CMK (cell line): ENCODE results near the gene NFIX.

Experiments
- DNase-seq: peaks from one replicate; pipeline ENCODE4 v3.0.0-alpha.2; 2010; ENCODE audit warnings: low read depth

Gene NFIX

GRCh38 chr19:13128583-13128982 is 133.3 kb downstream of the NFIX start:
- no peak for DNase-seq

GRCh38 chr19:13129384-13129783 is 134.1 kb downstream of the NFIX start:
- DNase-seq = no peak

GRCh38 chr19:13130886-13131490 is 135.7 kb downstream of the NFIX start:
- no peak for DNase-seq

GRCh38 chr19:13132471-13133180 is 137.4 kb downstream of the NFIX start:
- no peak for DNase-seq

GRCh38 chr19:13133241-13133870 is 138.1 kb downstream of the NFIX start:
- DNase-seq = no peak

- no peak for DNase-seq
These were observed 139.4 kb downstream of the NFIX start for GRCh38 chr19:13134626-13135025.

DNA sequence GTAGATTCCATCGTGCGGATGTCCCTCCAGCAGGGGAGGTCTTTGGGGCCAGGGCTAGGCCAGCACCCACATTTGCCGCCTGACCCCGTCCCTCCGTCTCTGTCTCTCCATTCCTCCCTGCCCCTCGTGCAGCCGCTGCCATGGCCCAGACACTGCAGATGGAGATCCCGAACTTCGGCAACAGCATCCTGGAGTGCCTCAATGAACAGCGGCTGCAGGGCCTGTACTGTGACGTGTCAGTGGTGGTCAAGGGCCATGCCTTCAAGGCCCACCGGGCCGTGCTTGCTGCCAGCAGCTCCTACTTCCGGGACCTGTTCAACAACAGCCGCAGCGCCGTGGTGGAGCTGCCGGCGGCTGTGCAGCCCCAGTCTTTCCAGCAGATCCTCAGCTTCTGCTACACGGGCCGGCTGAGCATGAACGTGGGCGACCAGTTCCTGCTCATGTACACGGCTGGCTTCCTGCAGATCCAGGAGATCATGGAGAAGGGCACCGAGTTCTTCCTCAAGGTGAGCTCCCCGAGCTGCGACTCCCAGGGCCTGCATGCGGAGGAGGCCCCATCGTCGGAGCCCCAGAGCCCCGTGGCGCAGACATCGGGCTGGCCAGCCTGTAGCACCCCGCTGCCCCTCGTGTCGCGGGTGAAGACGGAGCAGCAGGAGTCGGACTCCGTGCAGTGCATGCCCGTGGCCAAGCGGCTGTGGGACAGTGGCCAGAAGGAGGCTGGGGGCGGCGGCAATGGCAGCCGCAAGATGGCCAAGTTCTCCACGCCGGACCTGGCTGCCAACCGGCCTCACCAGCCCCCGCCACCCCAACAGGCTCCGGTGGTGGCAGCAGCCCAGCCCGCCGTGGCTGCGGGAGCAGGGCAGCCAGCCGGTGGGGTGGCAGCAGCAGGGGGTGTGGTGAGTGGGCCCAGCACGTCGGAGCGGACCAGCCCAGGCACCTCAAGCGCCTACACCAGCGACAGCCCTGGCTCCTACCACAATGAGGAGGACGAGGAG is 140.1 kb downstream of the NFIX start:
- no peak for DNase-seq

DNA sequence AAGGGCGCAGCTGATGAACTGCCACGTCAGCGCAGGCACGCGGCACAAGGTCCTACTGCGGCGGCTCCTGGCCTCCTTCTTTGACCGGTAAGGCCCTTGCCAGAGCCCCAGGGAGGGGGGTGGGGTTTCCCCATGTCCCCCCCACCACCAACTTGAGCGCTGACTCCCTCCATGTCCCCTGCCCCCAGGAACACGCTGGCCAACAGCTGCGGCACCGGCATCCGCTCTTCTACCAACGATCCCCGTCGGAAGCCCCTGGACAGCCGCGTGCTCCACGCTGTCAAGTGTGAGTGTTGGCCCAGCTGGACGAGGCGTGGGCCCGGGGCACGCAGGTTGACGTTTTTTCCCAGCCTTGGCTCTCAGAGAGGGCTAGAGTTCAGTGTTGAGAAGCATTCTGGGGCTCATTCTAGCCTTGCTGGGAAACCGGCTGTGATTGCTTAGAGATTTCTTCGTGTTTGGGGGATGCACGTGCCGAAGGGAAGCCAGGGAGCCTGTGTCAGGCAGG is 142.1 kb downstream of the NFIX start:
- DNase-seq = no peak

DNA sequence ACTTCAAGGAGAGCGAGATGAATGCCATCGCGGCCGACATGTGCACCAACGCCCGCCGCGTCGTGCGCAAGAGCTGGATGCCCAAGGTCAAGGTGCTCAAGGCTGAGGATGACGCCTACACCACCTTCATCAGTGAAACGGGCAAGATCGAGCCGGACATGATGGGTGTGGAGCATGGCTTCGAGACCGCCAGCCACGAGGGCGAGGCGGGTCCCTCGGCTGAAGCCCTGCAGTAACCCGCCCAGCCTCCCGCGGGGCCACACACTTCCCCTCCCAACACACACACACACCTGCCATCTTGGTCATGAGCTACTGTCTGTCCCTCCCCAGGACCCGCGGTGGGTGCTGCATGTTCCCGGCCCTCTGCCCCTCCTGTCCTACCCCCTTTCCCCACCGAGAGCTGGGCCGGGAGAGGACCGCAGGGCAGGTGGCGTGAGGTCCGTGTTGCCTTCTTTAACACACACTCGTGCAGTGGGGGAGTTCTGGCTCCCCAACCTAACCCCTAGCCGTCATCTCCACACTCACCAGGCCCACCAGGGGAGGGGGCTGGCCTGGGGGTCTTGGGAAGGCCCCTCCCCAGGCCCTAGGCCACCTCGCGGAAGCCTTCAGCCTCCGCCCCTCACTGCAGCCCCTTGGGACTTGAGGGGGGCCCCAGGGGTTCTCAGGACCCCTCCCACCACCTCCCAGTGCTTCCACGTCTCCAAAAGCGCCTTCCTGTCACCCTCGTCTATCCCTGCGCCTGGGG is 143.1 kb downstream of the NFIX start:
- DNase-seq = no peak

GRCh38 chr19:13138916-13139198 is 143.6 kb downstream of the NFIX start:
- DNase-seq = no peak

DNA sequence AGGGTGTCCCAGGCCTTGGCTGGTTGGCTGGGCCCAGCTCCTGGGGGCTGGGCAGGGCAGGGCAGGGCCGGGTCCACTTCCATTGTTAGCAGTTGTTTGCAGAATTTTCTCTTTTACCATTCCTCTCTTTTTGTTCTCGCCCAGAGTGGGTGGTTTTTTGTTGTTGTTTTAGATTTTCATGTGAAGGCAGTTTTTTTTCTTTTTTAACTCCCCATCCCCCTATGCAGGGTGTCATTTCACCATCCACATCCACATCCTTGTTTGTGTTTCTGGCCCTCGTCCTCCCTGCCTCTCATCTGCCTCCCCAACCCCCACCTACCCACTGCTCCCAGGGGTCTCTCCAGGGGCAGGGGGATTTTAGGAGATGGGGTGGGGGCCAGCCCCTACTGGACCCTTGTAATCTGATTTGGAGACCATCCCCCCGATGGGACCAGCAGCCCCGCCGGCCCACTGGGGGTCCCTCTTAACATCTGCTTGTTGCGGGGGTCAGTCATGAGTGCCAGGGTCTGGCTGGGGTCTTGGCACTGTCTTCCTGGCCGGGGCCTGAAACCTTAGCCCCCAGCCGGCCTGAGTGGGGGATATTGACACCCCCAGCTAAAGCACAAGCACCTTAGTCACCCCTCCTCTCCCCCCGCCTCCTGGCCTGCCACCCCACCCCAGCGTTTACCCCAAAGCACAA is 144.5 kb downstream of the NFIX start:
- no peak for DNase-seq

- DNase-seq = no peak
These were observed 151.7 kb downstream of the NFIX start for GRCh38 chr19:13146763-13147563.
